Suprapubic skin (tissue), 4 donors: ENCODE measurements around the gene CRYZL1. TPM values are rescaled to one million over a fixed set of nuclear protein-coding genes. Genes with fewer than 3 reads are reported as not detected.

Source experiments
- DNase-seq, 2 donors: peaks; one replicate each; pipeline ENCODE4 v3.0.0-alpha.2; 2019; ENCODE audit warnings: low spot score in 2 of 2
- H3K27ac ChIP-seq: fragments of 200-600 bp; sonication (generic); one replicate; pipeline ENCODE4 v1.5.1; 2019
- H3K27me3 ChIP-seq: fragments of 200-600 bp; sonication (generic); one replicate; pipeline ENCODE4 v1.5.1; 2019
- H3K36me3 ChIP-seq: fragments of 200-600 bp; sonication (generic); one replicate; pipeline ENCODE4 v1.5.1; 2019
- H3K4me1 ChIP-seq: fragments of 200-600 bp; sonication (generic); one replicate; pipeline ENCODE4 v1.5.1; 2019
- H3K4me3 ChIP-seq: fragments of 200-600 bp; sonication (generic); one replicate; pipeline ENCODE4 v1.5.1; 2019; ENCODE audit warnings: mild to moderate bottlenecking
- H3K9me3 ChIP-seq: fragments of 200-600 bp; sonication (generic); one replicate; pipeline ENCODE4 v1.5.1; 2019
- CTCF ChIP-seq, 2 donors: fragments of 200-600 bp in 1 of 2; fragments of 450-650 bp in 1 of 2; sonication (generic) in 1 of 2; IDR thresholded peaks; one replicate each; pipeline ENCODE4 v1.5.1; 2016 to 2019; ENCODE audit warnings: antibody characterized with exemption in 2 of 2, mild to moderate bottlenecking in 1 of 2, moderate library complexity in 1 of 2
- EP300 ChIP-seq: sonication (generic); formaldehyde crosslinking; IDR thresholded peaks from one replicate; pipeline ENCODE4 v1.6.1; 2017; ENCODE audit warnings: antibody characterized with exemption
- POLR2A ChIP-seq, 2 donors: fragments of 450-650 bp; IDR thresholded peaks; one replicate each; pipeline ENCODE4 v1.6.1; 2017; ENCODE audit warnings: antibody characterized with exemption in 2 of 2, mild to moderate bottlenecking in 2 of 2, moderate library complexity in 2 of 2
- POLR2AphosphoS5 ChIP-seq, 3 donors: sonication (generic); formaldehyde crosslinking; IDR thresholded peaks; one replicate each; pipeline ENCODE4 v1.6.1; 2017; ENCODE audit warnings: antibody characterized with exemption in 3 of 3
- WGBS: methylation state at CpG from one replicate; pipeline ENCODE4 v1.1.5; 2018; 5-methylcytosine and 5-hydroxymethylcytosine counted together
- total RNA-seq, 4 donors: library from RNA; depleted of rRNA; stranded (reverse); fragments of >200 nt; gene quantifications; one replicate each; pipeline ENCODE4 v1.1.0, GENCODE V29; 2016

CRYZL1 gene
- total RNA-seq, 4 donors from 2014 or later = 13.8 to 99.7 (median 23.7) TPM

- Histone ChIP-seq H3K27me3 (no peaks in the 10 kb centered on the region), H3K36me3 (peaks cover 44% of the 10 kb centered on the region), H3K4me1 (no peaks in the 10 kb centered on the region), H3K4me3 (no peak overlapping the region), H3K27ac (no peak overlapping the region), H3K9me3 (no peaks in the 10 kb centered on the region)
- no peak for TF ChIP-seq POLR2AphosphoS5 (IDR thresholded peaks at IDR 0.05)
- no peak for TF ChIP-seq POLR2A (IDR thresholded peaks at IDR 0.05)
- no peak for TF ChIP-seq EP300
- TF ChIP-seq CTCF (IDR thresholded peaks at IDR 0.05) = no peak
- WGBS = 54% methylated on average over 1 of the region's 1 CpG
- no peak for DNase-seq
Measured at GRCh38 chr21:33608559-33608958, 33.0 kb downstream of the CRYZL1 start.

GRCh38 chr21:33598051-33598450, 43.5 kb downstream of the CRYZL1 start:
- H3K4me1 ChIP-seq = no peaks in the 10 kb centered on the region
- 88% methylated on average over 1 of the region's 1 CpG for WGBS
- H3K27ac ChIP-seq = no peak overlapping the region
- peaks cover 74% of the 10 kb centered on the region for H3K36me3 ChIP-seq
- H3K9me3 ChIP-seq = no peaks in the 10 kb centered on the region
- no peak for DNase-seq
- TF ChIP-seq CTCF (IDR thresholded peaks at IDR 0.05) = no peak
- TF ChIP-seq POLR2A (IDR thresholded peaks at IDR 0.05) = no peak
- TF ChIP-seq POLR2AphosphoS5 (IDR thresholded peaks at IDR 0.05) = no peak
- no peak for TF ChIP-seq EP300
- no peak overlapping the region for H3K4me3 ChIP-seq
- H3K27me3 ChIP-seq = no peaks in the 10 kb centered on the region

- TF ChIP-seq EP300 (no peak), POLR2A (IDR thresholded peaks at IDR 0.05) (peak in 1 of 2 donors; percentile 17), POLR2AphosphoS5 (IDR thresholded peaks at IDR 0.05) (peak in 1 of 3 donors; percentile 14), CTCF (IDR thresholded peaks at IDR 0.05) (no peak)
- peak within 1 kb of the TSS; percentile 80 for H3K27ac ChIP-seq
- no peaks in the 10 kb centered on the region for H3K27me3 ChIP-seq
- peak; percentile 89 to 91 for DNase-seq
- peak within 1 kb of the TSS; percentile 90 for H3K4me3 ChIP-seq
- under 1% methylated on average over 31 of the region's 78 CpGs for WGBS
- H3K9me3 ChIP-seq = no peaks in the 10 kb centered on the region
- peaks cover 14% of the 10 kb centered on the region for H3K4me1 ChIP-seq
- H3K36me3 ChIP-seq = no peaks in the 10 kb centered on the region
Measured at GRCh38 chr21:33588485-33589335, 52.8 kb downstream of the CRYZL1 start, which contains the start of gene DONSON. Gene DONSON (minus strand): TSS chr21:33588684. CDS start chr21:33588641, 43 bp downstream.

- no peaks in the 10 kb centered on the region for H3K27me3 ChIP-seq
- WGBS = under 1% methylated on average over 34 of the region's 57 CpGs
- peak overlapping the region; percentile 80 for H3K27ac ChIP-seq
- no peaks in the 10 kb centered on the region for H3K9me3 ChIP-seq
- peaks cover 14% of the 10 kb centered on the region for H3K4me1 ChIP-seq
- DNase-seq = peak; percentile 74 to 85
- H3K36me3 ChIP-seq = no peaks in the 10 kb centered on the region
- peak overlapping the region; percentile 90 for H3K4me3 ChIP-seq
- TF ChIP-seq POLR2AphosphoS5 (IDR thresholded peaks at IDR 0.05) (no peak), EP300 (no peak), CTCF (IDR thresholded peaks at IDR 0.05) (no peak), POLR2A (IDR thresholded peaks at IDR 0.05) (no peak)
Measured at GRCh38 chr21:33587792-33588484, 53.6 kb downstream of the CRYZL1 start.

- Histone ChIP-seq H3K27me3 (no peaks in the 10 kb centered on the region), H3K36me3 (peaks cover 4% of the 10 kb centered on the region), H3K27ac (no peak overlapping the region), H3K9me3 (no peaks in the 10 kb centered on the region), H3K4me3 (no peak overlapping the region), H3K4me1 (peaks cover 14% of the 10 kb centered on the region)
- WGBS = 76% methylated on average over 6 of the region's 6 CpGs
- DNase-seq = no peak
- TF ChIP-seq CTCF (IDR thresholded peaks at IDR 0.05) (no peak), POLR2AphosphoS5 (IDR thresholded peaks at IDR 0.05) (no peak)
Measured at GRCh38 chr21:33586927-33587326, 54.6 kb downstream of the CRYZL1 start.
